ENCODE measurements around the gene ATP6V1B1.

The ATP6V1B1 gene

DNA sequence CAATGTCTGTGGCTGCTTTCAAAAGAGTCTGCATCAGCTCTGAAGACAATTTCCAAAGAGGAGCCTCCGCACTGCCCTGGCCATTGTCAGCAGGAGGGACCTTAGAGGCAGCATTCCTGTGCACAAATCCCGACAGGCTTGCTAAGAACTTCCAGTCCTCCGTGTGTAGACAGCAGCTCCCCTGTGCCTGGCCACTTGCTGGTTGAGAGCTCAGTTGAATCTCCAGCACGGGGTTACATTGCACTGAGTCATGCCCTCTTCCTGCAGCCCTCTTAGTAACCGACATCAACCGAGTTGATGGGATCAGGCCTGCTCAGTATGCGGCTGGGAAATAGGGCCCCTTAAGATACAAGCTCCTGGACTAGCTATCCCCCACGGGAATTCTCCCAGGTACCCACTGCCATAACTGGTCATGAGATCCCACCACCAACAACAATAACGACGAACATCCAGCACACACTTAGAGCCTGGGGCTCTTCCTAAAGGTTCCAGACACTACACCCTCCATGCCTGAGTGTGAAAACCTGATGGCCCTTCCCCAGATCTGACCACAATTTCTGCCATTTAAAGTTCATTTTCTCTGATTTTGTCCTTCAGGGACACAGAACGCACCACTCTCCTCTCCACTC, 12.0 kb downstream of the ATP6V1B1 start:
- no peak for FAIRE-seq

- FAIRE-seq: no peak
Observed at GRCh38 chr2:70948337-70949003, 12.8 kb downstream of the ATP6V1B1 start.

DNA sequence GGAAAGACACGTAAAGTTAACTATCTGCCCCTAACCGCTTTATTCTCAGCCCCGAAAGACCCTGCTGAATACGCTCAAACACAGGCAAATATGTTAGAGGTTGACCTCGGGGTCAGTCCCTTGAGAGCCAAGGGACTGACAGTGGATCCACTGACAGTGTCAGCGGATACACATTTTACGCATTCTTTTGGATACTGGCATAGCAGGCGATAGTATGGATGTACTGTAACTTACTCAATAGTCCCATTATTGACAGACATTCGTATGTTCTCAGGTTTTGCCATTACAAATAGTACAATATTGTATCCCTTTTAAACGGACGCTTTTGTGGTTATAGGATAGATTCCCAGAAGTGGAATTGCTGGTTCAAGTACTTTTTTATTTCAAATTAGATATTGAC, 13.4 kb downstream of the ATP6V1B1 start:
- no peak for FAIRE-seq

GRCh38 chr2:70954886-70955285, 19.2 kb downstream of the ATP6V1B1 start:
- no peak for FAIRE-seq

GRCh38 chr2:70956141-70956540, 20.4 kb downstream of the ATP6V1B1 start:
- no peak for FAIRE-seq

DNA sequence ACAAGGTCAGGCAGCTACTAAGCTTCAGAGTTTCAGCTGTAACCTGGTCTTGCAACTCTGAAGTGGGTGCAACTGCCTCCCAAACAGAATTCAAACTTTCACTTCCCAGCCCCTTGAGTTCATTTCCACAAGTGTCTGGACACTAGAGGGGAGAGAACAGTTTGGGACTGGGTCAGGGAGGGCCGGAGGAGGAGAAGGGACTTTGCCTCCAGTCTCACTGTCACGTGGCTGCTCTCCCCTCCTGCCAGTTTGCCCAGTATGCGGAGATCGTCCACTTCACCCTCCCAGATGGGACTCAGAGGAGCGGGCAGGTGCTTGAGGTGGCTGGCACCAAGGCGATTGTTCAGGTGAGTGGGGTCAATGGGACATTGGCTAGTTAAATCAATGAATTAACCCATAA, 22.1 kb downstream of the ATP6V1B1 start:
- FAIRE-seq: no peak

DNA sequence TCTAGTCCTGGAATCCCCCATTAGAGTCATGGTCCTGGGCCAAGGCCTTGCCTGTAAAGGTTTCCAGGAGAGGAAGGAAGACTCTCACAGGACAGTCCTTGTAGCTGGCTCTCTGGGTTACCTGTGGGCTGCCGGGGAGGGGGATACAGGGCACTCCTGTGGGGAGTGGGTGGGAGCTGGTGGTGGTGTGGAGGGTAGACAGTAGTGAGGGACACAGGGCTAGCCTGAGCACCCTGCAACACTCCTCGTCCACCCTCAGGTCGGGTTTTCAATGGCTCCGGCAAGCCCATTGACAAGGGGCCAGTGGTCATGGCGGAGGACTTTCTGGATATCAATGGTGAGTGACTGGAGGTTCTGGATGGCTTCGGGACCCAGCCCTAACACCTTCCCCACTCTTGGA, 23.1 kb downstream of the ATP6V1B1 start:
- no peak for FAIRE-seq

GRCh38 chr2:70959271-70959761, 23.6 kb downstream of the ATP6V1B1 start:
- no peak for FAIRE-seq

DNA sequence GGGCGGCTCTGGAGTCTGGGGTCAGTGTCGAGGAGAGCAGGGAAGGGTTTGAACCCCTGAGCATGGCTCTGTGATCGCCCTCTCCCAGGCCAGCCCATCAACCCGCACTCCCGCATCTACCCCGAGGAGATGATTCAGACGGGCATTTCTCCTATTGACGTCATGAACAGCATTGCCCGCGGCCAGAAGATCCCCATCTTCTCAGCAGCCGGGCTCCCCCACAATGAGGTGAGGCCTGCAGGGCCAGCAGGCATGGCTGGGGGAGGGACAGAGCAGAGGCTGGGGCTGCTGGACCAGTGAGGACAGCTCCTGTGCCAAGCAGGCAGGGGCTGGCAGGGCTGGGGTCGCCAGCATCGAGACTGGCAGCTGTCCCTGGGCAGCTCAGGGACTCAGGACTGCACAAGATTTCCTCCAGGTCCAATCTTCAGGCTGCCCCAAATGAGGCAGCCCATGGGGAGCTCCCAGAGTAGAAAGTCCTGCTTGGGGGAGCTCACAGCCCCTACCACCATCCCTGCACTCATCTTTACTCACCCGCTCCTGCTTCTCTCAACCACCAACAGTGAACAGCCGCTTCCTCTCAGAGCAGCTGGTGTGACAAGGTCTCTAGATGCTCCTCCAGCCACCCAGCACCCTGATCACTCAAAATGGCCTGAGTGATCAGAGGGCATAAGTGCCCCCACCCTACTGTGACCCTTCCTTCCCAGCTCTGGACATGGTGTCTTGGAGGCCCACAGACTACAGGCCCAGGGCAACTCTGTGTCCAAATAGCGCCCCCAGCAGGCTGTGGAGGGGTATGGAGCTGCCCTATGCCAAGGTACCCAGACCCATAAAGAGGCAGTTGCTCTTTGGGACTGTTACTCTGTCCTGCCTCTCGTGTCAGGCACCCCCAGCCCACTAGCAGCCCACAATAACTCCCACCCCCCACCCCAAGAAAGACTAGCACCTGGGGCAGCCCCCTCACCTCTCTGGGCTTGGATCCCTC, 24.4 kb downstream of the ATP6V1B1 start:
- no peak for FAIRE-seq

- FAIRE-seq: no peak
Observed at GRCh38 chr2:70960833-70961647, 25.3 kb downstream of the ATP6V1B1 start.

GRCh38 chr2:70961648-70961994, 25.9 kb downstream of the ATP6V1B1 start:
- no peak for FAIRE-seq

GRCh38 chr2:70962211-70962884, 26.6 kb downstream of the ATP6V1B1 start:
- FAIRE-seq: no peak

GRCh38 chr2:70962885-70963878, 27.5 kb downstream of the ATP6V1B1 start:
- FAIRE-seq: no peak

DNA sequence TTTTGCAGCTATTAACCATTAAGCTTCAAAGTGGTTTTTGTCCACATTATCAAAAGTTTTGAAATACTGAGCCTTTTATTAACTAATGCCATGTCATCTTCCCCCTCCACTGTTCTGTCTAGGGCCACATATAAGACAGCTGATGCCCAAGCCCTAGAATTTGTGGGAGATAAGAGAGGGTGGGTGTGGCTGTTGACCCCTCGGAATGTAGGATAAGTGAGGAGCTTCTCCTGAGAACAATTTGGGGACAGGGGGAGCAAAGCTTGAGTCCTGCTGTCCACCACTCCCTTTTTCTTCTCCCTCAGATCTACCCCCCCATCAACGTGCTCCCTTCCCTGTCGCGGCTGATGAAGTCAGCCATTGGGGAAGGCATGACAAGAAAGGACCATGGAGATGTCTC, 28.4 kb downstream of the ATP6V1B1 start:
- no peak for FAIRE-seq

GRCh38 chr2:70964596-70965386, 29.1 kb downstream of the ATP6V1B1 start:
- no peak for FAIRE-seq

DNA sequence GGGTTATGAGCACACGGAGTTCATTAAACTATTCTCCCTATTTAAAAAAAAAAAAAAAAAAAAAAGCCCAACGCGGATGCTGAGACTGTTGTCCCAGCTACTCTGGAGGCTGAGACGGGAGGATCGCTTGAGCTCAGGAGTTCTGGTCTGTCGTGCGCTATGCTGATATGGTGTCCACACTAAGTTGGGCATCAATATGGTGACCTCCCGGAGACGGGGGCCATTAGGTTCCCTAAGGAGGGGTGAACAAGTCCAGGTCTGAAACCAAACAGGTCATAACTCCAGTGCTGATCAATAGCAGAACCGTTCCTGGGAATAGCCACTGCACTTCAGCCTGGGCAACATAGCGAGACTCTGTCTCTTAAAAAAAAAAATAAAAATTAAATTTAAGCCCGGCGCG, 29.8 kb downstream of the ATP6V1B1 start:
- FAIRE-seq: no peak

- no peak for FAIRE-seq
Observed at GRCh38 chr2:70966681-70967080, 31.0 kb downstream of the ATP6V1B1 start.

DNA sequence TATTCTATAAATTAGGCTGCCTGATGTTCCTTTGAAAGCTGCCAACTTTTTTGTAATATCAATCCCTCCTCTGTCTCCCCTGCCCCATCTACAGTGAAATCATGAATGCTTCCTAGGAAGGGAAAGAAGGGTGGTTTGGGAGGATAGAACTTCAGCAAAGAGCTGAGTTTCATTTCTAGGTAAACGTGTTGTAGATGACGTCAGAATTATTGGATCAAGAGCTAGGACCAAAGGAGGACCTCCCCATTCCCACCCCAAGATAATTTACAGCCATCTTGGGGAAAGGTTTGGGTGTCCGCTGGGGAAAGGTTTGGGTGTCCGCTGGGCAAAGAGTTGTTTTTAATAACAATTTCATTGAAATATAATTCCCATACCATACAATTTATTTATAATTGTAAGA, 31.5 kb downstream of the ATP6V1B1 start:
- no peak for FAIRE-seq

DNA sequence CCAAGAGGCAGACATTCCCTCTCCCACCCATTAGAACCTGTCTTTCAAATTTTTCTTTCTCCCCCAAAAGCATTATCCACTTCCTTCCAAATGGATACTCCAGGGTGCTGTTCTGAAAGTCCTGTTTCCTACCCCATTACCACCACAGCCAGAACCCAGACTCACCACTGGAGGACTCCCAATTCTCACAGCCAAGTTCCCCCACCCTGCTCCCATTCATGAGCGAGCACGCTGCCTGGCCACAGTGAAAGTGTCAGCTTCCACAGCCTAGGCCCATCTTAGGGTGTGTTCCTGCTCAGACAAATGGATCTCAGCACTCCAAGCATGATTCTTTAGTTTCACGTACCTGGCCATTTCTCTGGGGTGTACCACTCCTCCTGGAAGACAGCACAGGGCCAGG, 38.9 kb downstream of the ATP6V1B1 start:
- FAIRE-seq: no peak

- no peak for FAIRE-seq
Observed at GRCh38 chr2:70975237-70975636, 39.5 kb downstream of the ATP6V1B1 start.
